Vagina (tissue), 2 donors: Measurements from ENCODE around the gene KIAA1191. TPM values are rescaled to one million over a fixed set of nuclear protein-coding genes. Genes with fewer than 3 reads are reported as not detected.

Experiments
- DNase-seq, 2 donors: peaks; one replicate each; pipeline ENCODE4 v3.0.0-alpha.2; 2017; ENCODE audit errors: extremely low spot score in 2 of 2
- H3K27ac ChIP-seq: fragments of 200-600 bp; sonication (generic); one replicate; pipeline ENCODE4 v1.5.1; 2019
- H3K27me3 ChIP-seq: fragments of 200-600 bp; sonication (generic); one replicate; pipeline ENCODE4 v1.5.1; 2019
- H3K36me3 ChIP-seq, 2 donors: fragments of 200-600 bp; sonication (generic); one replicate each; pipeline ENCODE4 v1.5.1; 2017 to 2019
- H3K4me1 ChIP-seq: fragments of 200-600 bp; sonication (generic); one replicate; pipeline ENCODE4 v1.5.1; 2019
- H3K4me3 ChIP-seq, 2 donors: fragments of 200-600 bp; sonication (generic); 1 replicate in 1 of 2; 2 replicates in 1 of 2; pipeline ENCODE4 v1.5.1; 2016 to 2019
- H3K9me3 ChIP-seq: fragments of 200-600 bp; sonication (generic); one replicate; pipeline ENCODE4 v1.5.1; 2019
- POLR2A ChIP-seq, 2 donors: fragments of 450-650 bp; IDR thresholded peaks; one replicate each; pipeline ENCODE4 v1.6.1; 2017; ENCODE audit warnings: antibody characterized with exemption in 2 of 2, mild to moderate bottlenecking in 2 of 2, moderate library complexity in 2 of 2
- POLR2AphosphoS5 ChIP-seq, 2 donors: sonication (generic); formaldehyde crosslinking; IDR thresholded peaks; one replicate each; pipeline ENCODE4 v1.9.0; 2017; ENCODE audit warnings: antibody characterized with exemption in 2 of 2, mild to moderate bottlenecking in 2 of 2, low read depth in 1 of 2; ENCODE audit not compliant: insufficient read depth in 1 of 2
- intact Hi-C: fragments of 100-400 bp; cut with DNase I; formaldehyde crosslinking; loops from one replicate; pipeline ENCODE4 v1.15.1; 2023
- total RNA-seq: library from RNA; depleted of rRNA; stranded (reverse); fragments of >200 nt; gene quantifications from one replicate; pipeline ENCODE4 v1.2.3, GENCODE V29; 2016
- TF ChIP-seq, protein P1 (sequence below), 3 experiments: fragments of 450-650 bp in 2 of 3; fragments of 200-600 bp in 1 of 3; sonication (generic) in 1 of 3; IDR thresholded peaks; one replicate each; pipeline ENCODE4 v1.5.1; 2017 to 2019; ENCODE audit warnings: antibody characterized with exemption in 3 of 3, mild to moderate bottlenecking in 2 of 3, moderate library complexity in 2 of 3

KIAA1191 gene
- total RNA-seq, 1 donor from 2014 or later: 99.4 TPM

DNA sequence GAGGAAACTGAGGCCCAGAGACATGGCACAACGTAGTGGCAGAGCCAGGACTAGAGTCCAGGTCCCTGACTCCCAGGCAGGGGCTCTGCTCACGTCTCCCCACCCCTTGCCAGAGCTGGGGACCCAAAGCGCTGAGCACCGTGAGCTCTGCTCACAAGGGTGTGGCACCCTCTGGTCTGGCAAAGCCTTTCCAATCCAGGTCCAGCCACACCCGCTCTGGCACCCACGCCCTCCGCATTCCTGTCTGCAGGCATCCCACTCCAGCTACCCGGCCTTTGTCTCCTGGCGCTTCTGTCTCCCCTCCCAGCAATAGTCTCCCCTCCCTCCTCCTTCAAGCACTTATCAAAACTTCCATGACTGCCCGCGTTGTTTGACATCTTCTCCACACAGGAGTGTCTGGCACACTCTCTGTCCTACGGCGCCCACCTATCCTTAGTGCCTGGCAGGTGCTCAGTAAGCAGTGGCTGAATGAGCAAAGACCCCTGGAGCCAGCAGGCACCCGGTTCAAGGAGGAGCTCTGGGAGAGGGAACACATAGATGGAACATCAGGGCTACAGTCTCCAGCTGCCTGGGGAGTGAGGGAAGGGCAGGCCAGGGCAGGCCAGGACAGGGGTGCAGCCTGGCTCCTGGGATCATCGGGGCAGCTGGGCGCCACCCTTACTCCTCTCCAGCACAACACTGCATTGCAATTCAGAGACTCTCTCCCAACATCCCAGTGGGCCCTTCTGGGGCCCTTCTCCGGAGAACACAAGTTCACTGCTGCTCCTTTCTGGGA is 39.0 kb upstream of the KIAA1191 start:
- H3K4me3 ChIP-seq: no peak overlapping the region
- H3K36me3 ChIP-seq: peaks cover 0 to 37% of the 10 kb centered on the region in 2 donors
- H3K9me3 ChIP-seq: no peaks in the 10 kb centered on the region
- DNase-seq: no peak
- intact Hi-C loops: no loop called here
- peaks cover 23% of the 10 kb centered on the region for H3K4me1 ChIP-seq
- H3K27ac ChIP-seq: no peak overlapping the region
- no peaks in the 10 kb centered on the region for H3K27me3 ChIP-seq
- TF ChIP-seq, protein P1, sequence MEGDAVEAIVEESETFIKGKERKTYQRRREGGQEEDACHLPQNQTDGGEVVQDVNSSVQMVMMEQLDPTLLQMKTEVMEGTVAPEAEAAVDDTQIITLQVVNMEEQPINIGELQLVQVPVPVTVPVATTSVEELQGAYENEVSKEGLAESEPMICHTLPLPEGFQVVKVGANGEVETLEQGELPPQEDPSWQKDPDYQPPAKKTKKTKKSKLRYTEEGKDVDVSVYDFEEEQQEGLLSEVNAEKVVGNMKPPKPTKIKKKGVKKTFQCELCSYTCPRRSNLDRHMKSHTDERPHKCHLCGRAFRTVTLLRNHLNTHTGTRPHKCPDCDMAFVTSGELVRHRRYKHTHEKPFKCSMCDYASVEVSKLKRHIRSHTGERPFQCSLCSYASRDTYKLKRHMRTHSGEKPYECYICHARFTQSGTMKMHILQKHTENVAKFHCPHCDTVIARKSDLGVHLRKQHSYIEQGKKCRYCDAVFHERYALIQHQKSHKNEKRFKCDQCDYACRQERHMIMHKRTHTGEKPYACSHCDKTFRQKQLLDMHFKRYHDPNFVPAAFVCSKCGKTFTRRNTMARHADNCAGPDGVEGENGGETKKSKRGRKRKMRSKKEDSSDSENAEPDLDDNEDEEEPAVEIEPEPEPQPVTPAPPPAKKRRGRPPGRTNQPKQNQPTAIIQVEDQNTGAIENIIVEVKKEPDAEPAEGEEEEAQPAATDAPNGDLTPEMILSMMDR (IDR thresholded peaks at IDR 0.05): no peak
- peak in 1 of 2 donors; percentile 18 for TF ChIP-seq POLR2AphosphoS5 (IDR thresholded peaks at IDR 0.05; ENCODE audit: insufficient read depth in 1 of 2, low read depth in 1 of 2)
- no peak for TF ChIP-seq POLR2A (IDR thresholded peaks at IDR 0.05)

DNA sequence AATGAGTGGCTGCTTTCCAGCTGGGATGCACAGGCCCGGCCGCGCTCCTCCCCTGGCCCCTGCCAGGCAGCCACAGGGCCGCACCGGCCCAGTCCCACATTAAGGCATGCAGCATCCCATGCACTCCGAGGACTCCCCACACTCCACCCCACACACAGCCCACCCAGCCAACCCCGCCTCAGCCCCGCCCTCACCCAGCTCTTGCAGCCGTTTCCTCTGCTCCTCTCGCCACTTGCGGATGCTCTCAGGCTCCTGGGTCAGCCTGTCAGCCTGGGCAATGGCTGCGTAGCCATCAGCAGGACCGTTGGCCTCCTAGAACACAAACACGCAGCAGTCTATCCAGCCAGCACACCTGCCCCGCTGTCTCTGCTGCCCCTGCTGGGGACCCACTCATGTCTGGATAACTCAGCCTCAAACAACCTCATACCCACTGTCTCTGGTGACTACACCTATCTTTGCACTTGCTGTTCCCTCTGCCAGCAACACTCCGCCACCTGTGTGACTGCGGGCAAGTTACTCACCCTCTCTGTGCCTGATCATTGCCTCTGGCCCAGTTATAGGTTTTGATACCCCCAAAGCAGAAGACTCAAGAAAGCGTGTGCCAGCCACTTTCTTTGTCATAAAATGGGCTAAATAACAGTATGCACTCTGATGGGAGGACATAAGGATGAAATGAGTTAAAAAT is 36.3 kb upstream of the KIAA1191 start:
- TF ChIP-seq POLR2AphosphoS5 (IDR thresholded peaks at IDR 0.05; ENCODE audit: insufficient read depth in 1 of 2, low read depth in 1 of 2) (no peak), POLR2A (IDR thresholded peaks at IDR 0.05) (no peak)
- TF ChIP-seq, protein P1 (IDR thresholded peaks at IDR 0.05): no peak
- Histone ChIP-seq H3K4me1 (peaks cover 16% of the 10 kb centered on the region), H3K27me3 (no peaks in the 10 kb centered on the region), H3K27ac (no peak overlapping the region), H3K4me3 (no peak overlapping the region), H3K9me3 (no peaks in the 10 kb centered on the region), H3K36me3 (peaks cover 0 to 44% of the 10 kb centered on the region in 2 donors)
- no peak for DNase-seq
- intact Hi-C loops: no loop called here

DNA sequence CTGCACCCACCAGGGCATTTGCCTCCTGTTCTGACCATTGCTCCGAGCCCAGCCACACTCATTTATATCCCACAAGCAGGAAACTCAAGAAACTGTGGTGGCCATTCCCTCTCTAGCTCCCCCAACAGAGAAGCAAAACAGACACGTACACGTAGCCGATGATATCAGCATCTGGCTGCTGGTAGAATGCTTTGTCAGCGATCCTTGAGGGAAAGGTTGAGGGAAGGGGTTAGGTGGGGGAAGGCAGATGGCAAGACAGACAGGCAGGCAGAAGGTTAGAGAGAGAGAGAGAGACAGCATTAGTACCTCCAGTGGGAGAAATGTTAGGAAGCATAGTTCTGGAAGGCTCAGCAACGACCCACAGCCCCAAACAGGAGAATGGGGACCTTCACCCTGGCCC is 34.8 kb upstream of the KIAA1191 start:
- H3K4me3 ChIP-seq: no peak overlapping the region
- H3K27me3 ChIP-seq: no peaks in the 10 kb centered on the region
- peaks cover 1% of the 10 kb centered on the region for H3K4me1 ChIP-seq
- DNase-seq: no peak
- H3K36me3 ChIP-seq: peaks cover 0 to 55% of the 10 kb centered on the region in 2 donors
- no peaks in the 10 kb centered on the region for H3K9me3 ChIP-seq
- no peak overlapping the region for H3K27ac ChIP-seq
- intact Hi-C loops: no loop called here
- TF ChIP-seq, protein P1 (IDR thresholded peaks at IDR 0.05): no peak
- TF ChIP-seq POLR2A (IDR thresholded peaks at IDR 0.05): no peak
- TF ChIP-seq POLR2AphosphoS5 (IDR thresholded peaks at IDR 0.05; ENCODE audit: insufficient read depth in 1 of 2, low read depth in 1 of 2): no peak

DNA sequence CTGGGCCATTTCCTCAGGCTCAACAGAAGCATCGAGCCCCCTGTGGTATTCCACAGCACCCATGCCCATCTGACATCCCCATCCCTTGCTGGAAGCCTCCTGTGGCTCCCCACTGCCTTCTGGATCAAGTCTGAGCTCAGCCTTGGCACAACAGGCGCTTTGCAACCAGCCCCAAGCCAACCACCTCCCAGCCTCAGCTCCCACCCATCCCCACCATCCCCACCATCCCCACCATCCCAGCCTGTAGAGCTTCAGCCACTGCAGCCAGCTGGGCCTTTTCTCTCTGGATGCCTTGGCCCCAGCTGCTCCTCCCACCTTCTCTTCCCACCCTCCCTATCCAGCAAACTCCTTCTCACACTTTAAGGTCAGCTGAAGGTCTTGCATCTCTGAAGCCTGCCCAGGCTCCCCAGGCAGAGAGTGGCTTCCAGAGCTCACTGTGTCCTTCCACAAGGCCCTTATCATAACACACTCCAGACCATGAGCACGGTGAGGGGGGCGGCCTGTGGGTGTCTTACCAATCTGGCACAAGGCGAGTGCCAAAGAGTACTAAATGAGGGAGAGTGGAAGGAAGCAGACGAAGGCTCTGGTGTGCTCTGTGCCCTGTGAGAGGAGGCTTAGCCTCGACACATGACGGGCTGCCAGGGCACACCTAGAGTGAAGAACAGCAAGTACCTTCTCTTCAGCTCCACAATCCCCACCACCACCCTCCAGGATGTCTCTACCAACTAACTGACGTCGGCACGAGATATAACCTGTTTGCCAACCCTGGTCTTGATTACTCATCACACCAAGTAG is 33.5 kb upstream of the KIAA1191 start:
- H3K9me3 ChIP-seq: no peaks in the 10 kb centered on the region
- no peak overlapping the region for H3K4me3 ChIP-seq
- no peaks in the 10 kb centered on the region for H3K27me3 ChIP-seq
- TF ChIP-seq POLR2A (IDR thresholded peaks at IDR 0.05): no peak
- TF ChIP-seq, protein P1 (IDR thresholded peaks at IDR 0.05): no peak
- TF ChIP-seq POLR2AphosphoS5 (IDR thresholded peaks at IDR 0.05; ENCODE audit: insufficient read depth in 1 of 2, low read depth in 1 of 2): no peak
- no peak for DNase-seq
- H3K4me1 ChIP-seq: no peaks in the 10 kb centered on the region
- intact Hi-C loops: no loop called here
- peaks cover 0 to 67% of the 10 kb centered on the region in 2 donors for H3K36me3 ChIP-seq
- no peak overlapping the region for H3K27ac ChIP-seq
